ENCODE results near the gene SCNN1G. TPM values are rescaled to one million over a fixed set of nuclear protein-coding genes. Genes with fewer than 3 reads are reported as not detected.

Gene SCNN1G
- polyA plus RNA-seq, 2 of the 4 experiments (the other 2 are of a cell fraction) = 0.03 to 0.05 TPM

DNA sequence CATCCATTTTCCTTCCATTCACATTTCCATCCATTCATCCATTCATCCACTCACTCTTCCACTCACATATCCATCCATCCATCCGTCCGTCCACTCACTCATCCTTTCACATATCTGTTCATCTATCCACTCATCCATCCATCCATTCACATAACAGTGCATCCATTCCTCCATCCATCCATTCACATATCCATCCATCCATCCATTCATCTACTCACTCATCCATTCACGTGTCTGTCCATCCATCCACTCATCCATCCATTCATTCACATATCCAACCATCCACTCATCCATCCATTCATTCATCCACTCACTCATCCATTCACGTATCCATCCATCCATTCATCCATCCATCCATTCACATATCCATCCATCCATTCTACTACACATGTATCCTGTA lies 42.6 kb downstream of the SCNN1G start:
- no peak for DNase-seq (ENCODE audit: low read depth in 1 of 2, low spot score in 1 of 2)
- TF ChIP-seq HES2 (IDR thresholded peaks at IDR 0.05) = no peak
- no peak for TF ChIP-seq CEBPB (IDR thresholded peaks at IDR 0.05)
- TF ChIP-seq RARB (CRISPR knock-in tag; IDR thresholded peaks at IDR 0.05) = no peak
- no peak for TF ChIP-seq HOXB5 (CRISPR knock-in tag; IDR thresholded peaks at IDR 0.05)
- TF ChIP-seq ZFP36 (IDR thresholded peaks at IDR 0.05; ENCODE audit: borderline replicate concordance, partially characterized antibody) = no peak
- TF ChIP-seq EHMT2 (IDR thresholded peaks at IDR 0.05; ENCODE audit: low read depth) = no peak
- TF ChIP-seq USF2 (IDR thresholded peaks at IDR 0.05) = no peak
- no peak for TF ChIP-seq TFCP2L1 (CRISPR knock-in tag; IDR thresholded peaks at IDR 0.05)
- TF ChIP-seq ZC3H11A (IDR thresholded peaks at IDR 0.05) = no peak
- no peak for TF ChIP-seq HEYL (CRISPR knock-in tag; IDR thresholded peaks at IDR 0.05)
- TF ChIP-seq TP53 (CRISPR knock-in tag; IDR thresholded peaks at IDR 0.05) = no peak
- no peak for TF ChIP-seq ESRRA (IDR thresholded peaks at IDR 0.05; ENCODE audit: borderline replicate concordance, low read length)
- no peak for TF ChIP-seq BHLHE40 (IDR thresholded peaks at IDR 0.05; ENCODE audit: low read depth, low read length)
- TF ChIP-seq FOSL2 (IDR thresholded peaks at IDR 0.05) = no peak
- no peak for TF ChIP-seq FOSL2 (CRISPR knock-in tag; IDR thresholded peaks at IDR 0.05)
- no peak for TF ChIP-seq HOXA7 (CRISPR knock-in tag; IDR thresholded peaks at IDR 0.05)
- no peak for TF ChIP-seq HMGXB4 (CRISPR knock-in tag; IDR thresholded peaks at IDR 0.05; ENCODE audit: borderline replicate concordance)
- no peak for TF ChIP-seq ZSCAN20 (CRISPR knock-in tag; IDR thresholded peaks at IDR 0.05)

GRCh38 chr16:23225634-23226033 lies 43.1 kb downstream of the SCNN1G start:
- ATAC-seq = no peak
- POLR2A ChIA-PET = no interaction called here
- FAIRE-seq = no peak
- no peak for TF ChIP-seq EHMT2 (IDR thresholded peaks at IDR 0.05; ENCODE audit: low read depth)
- no peak for TF ChIP-seq RCOR1 (IDR thresholded peaks at IDR 0.05; ENCODE audit: low read depth, low read length)
- TF ChIP-seq SREBF2 (IDR thresholded peaks at IDR 0.05) = no peak
- no peak for TF ChIP-seq ZNF302 (CRISPR knock-in tag; IDR thresholded peaks at IDR 0.05)
- TF ChIP-seq PHF8 (IDR thresholded peaks at IDR 0.05; ENCODE audit: borderline replicate concordance, low read depth) = no peak
- TF ChIP-seq HDAC2 (IDR thresholded peaks at IDR 0.05) = no peak
- Histone ChIP-seq H3K4me3 (no peak overlapping the region), H3K27ac (no peak overlapping the region), H3K4me2 (no peak overlapping the region), H3K9me3 (no peaks in the 10 kb centered on the region), H3K4me1 (0 out of 3 replicates have a peak, but pooled peaks cover 3% of the 10 kb centered on the region)
- no peak for DNase-seq (ENCODE audit: low read depth in 1 of 2, low spot score in 1 of 2)
- CTCF ChIA-PET = no interaction called here

More for the DNA sequence above, 42.6 kb downstream of the SCNN1G start:
- Histone ChIP-seq H3K9me3 (no peaks in the 10 kb centered on the region), H3K4me1 (0 out of 3 replicates have a peak, but pooled peaks cover 3% of the 10 kb centered on the region), H3K4me2 (no peak overlapping the region), H3K4me3 (no peak overlapping the region), H3K27ac (no peak overlapping the region)
- ChIA-PET POLR2A (no interaction called here), CTCF (no interaction called here)
- ATAC-seq (no peak), FAIRE-seq (no peak)
- 45% methylated on average over 4 of the region's 4 CpGs for WGBS (ENCODE audit: missing lambda C conversion rate)

DNA sequence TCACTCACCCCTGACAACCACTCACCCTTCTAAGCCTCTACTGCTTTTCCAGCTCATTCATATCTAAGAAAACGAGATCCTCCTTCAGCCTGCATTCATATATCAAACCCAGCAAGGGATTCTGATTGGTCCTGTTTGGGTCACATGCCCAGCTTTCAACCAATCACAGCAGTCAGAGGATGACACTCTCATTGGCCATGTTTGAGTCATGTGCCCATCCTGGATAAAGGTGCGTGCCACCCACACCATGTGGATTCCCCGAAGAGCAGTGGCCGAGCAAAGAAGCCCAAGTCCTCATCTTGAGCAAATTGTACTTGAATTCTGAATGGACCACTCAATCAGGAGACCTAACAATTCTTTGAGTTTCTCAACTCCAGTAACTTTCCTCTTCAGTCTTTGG lies 45.0 kb downstream of the SCNN1G start:
- H3K9me3 ChIP-seq = no peaks in the 10 kb centered on the region
- CTCF ChIA-PET = interaction anchor here (0.6 kb wide), 1 partner anchor 36 kb away, joined by 5 read pairs; no protein-coding TSS in a partner anchor
- H3K27ac ChIP-seq = no peak overlapping the region
- POLR2A ChIA-PET = no interaction called here
- 0 out of 3 replicates have a peak, but pooled peaks cover 3% of the 10 kb centered on the region for H3K4me1 ChIP-seq
- peak; percentile 88 for TF ChIP-seq USF2 (IDR thresholded peaks at IDR 0.05)
- no peak for TF ChIP-seq FOSL2 (IDR thresholded peaks at IDR 0.05)
- TF ChIP-seq FOSL2 (CRISPR knock-in tag; IDR thresholded peaks at IDR 0.05) = no peak
- 16% methylated on average over 4 of the region's 4 CpGs for WGBS (ENCODE audit: missing lambda C conversion rate)
- ATAC-seq (peak; percentile 34 to 39; a peak in 2 of 6 replicates), DNase-seq (ENCODE audit: low read depth in 1 of 2, low spot score in 1 of 2) (peak in 1 of 2 experiments; percentile 34), FAIRE-seq (no peak)
- no peak overlapping the region for H3K4me3 ChIP-seq
- no peak overlapping the region for H3K4me2 ChIP-seq
